ENCODE results near the gene FAM163B.

The FAM163B gene

DNA sequence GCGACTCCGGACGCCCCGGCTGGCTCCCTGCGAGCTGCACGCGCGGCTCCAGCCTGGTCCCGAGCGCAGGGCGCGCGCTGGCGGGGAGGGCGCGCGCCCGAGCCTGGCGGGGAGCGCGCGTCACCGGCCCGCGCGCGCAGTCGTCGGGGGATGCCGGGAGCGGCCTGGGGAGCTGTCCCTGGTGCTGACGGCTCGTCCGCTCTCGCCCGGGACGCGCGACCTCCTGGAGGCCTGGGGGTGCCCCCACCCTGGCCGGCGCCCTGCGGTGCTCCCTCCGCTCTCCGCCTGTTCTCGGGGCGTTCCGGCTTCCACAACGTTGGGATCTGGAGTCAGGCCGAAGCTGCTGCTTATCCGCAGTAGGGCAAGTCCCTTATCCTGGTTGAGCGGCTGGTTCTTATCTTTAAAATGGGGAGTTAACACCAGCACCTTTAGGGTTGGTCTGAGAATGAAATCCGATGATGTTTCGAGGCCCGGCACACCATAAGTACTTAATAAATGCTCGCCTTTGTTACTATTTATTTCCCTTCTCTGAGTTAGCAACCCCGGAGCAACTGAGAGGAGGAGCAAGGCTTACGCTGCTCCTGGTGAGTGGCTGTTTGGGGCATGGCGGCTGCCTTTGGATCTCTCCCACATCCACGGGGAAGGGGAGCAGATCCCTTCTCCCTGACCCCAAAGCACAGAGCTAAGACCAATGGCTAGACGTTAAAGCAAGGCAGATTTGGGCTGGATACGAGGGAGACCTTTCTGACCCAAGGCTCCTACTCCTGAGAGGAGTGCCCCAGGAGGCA lies at the start of gene FAM163B:
FAM163B (minus strand) TSS at position 79 of the 788 bp plus-strand sequence. CDS start 29,166 bp downstream, outside the sequence.
- peak; percentile 13 for DNase-seq

DNA sequence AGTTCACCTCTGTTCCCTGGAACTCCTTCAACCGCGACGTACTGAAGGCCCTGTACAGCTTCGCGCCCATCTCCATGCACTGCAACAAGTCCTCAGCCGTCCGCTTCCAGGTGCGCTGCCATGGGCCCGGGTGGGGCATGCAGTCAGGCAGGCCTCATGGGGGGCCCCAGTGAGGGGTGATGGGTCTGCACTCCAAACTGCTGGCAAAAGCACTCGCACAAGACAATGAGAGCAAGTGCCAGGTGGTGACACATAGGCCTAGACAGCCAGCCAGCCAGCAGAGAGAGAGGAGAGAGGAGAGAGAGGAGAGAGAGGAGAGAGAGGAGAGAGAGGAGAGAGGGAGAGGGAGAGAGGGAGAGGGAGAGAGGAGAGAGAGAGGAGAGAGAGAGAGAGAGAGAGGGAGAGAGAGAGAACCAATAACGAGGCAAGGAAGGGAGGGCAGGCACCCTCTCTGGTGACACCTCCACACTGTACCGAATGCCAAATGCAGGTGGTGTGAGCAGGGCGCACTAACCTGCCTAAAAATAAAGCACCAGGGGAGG lies 48.0 kb upstream of the FAM163B start:
- no peak for DNase-seq

DNA sequence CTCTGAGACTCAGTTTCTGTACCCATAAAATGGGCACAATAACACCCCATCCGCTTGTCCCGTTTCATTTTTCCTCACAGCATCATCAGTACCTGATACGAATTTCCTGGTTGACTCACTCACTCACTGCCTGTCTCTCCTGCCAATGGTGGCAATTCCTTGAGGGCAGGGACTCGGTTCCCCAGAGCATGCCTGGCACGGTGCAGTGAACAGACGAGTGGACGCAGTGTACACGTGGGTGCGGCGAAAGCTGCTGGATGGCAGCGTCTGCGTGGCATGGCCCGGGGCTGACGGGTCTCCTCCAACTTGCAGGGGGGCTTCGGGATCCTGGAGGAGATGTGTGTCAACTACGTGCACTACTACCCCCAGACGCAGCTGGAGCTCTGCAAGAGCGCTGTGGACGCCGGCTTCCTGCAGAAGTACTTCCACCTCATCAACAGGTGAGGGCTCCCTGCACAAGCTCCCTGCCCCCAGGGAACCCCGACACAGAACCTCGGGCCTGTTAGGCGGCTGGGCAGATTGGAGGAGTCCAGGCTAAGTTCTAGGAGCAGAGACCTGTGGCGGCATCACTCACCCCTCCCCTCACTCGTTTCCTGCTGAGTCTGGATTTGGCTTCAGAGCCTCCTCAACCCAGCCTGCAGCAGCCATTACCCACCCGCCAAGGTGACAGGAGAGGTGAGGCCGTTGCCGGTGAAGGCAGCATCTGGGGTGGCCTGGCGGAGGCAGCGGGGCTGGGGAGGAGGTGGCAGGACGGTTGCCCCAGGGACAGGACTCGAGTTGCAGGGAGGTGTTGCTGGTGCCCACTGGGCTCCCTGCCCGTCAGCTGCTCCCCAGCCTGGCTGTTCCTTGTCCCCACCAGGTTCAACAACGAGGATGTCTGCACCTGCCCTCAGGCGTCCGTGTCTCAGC lies 47.3 kb upstream of the FAM163B start:
- DNase-seq = peak; percentile 8

DNA sequence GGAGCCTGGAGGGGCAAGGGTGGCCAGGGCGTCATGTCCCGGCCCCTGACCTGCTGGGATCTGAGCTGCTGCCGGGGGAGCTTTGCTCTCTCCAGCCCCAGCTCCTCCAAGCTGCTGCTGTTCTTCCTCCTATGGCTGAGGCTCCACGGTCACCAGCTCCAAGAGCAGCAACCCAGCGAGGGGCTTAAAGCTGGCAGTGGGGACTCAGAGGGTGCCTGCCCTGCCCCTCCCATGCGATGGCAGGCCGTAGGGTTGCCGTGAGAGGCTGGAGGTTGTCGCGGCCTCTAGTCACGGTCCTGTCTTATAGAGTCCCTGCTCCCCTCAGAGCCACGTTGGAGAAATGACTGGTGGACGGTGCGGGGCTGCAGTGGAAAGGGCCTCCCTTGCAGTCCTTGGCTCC lies 46.5 kb upstream of the FAM163B start:
- DNase-seq = no peak

DNA sequence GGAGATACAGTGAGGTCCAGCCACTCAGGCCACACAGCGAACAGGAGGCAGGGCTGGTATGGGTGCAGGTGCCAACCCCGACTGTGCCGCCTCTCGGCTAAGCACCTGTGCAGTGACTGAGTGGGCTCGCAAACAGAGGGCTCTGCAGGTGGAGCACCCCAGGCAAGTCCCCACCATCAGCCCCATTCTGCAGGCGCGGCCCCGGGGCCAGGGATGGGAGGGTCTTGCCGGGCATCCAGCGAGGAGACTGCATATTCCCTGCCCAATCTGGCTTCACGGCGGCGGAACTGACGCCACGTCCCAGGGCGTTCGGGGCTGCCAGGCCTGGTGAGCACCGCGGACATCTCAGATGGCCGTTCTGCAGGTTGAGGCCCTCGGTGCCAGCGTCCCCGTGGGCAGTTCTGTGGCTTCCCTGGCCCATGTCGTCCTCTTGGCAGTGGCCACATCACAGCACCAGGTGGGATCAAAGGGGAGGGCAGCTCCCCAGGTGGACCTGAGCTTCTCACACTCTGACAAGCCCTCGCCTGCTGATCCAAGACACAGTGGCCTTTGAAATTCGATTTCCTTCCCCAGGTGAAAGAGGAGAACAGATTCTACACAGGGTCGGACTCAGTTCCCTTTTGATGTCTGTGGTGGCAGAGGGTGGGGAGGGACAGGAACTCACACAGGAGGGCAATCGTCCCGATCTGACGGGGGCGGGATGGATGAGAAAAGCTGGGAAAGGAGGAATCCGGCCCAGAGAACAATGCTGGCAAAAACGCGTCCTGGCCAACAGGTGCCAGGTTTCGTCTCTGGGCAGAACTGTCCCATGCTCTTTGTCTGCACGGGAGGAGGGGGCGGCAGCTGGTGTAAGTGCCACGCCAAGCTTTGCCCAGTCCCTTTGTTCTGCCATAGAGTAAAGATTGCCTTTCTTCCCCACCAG lies 45.8 kb upstream of the FAM163B start:
- no peak for DNase-seq

DNA sequence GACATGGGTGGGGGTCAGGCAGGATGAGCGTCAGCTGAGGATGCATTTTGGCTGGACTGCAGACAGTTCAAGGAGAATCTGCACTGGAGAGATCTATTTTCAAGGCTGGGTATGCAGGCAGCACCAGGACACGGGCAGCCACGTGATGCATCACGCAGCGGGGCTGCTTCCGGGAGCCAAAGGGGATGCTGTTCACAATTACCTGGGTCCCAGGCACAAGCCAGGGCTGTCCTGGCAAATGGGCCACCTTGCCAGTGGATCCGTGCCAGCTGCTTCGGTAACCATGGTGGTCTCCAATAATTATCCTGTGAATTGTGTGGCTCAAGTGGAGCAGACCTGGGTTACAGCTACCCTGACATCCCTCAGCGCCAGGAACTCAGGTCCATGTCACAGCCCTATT lies 44.4 kb upstream of the FAM163B start:
- DNase-seq = no peak

DNA sequence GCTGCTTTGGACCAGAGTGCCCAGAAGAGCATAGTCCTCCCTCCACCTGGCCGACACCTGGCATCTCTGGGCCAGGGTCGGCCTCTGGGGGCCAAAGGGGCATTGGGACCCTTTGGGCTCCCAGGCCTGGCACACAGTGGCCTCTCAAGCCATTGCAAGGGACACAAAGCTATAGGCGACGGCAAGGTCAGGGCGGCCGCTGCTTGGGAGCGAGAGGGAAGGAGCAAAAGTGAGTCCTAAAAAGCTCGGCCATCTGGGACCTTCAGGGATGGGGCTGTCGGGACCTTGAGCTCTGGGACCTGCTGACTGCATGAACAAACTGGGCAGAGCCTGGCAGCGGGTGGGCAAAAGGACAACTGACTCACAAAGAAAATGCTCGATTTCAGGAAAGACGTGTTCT lies 40.8 kb upstream of the FAM163B start:
- no peak for DNase-seq

DNA sequence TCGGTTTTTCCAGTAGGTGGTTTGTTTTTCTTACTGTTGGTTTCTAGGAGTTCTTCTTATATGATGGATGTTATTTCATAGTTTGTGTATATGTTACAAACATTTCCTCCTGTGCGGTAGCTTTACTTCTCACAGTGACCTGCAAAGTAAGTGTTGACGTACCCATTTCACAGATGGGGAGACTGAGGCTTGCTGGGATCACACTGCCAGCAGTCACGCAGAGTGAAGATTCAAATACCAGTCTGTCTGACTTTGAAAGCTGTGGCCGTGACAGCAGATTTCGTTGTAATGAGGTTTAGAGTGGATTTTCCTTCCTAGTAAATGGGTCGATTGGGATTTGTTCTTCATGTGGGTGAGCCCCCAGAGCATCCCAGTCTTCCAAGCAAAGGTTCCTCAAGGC lies 40.0 kb upstream of the FAM163B start:
- DNase-seq = no peak

DNA sequence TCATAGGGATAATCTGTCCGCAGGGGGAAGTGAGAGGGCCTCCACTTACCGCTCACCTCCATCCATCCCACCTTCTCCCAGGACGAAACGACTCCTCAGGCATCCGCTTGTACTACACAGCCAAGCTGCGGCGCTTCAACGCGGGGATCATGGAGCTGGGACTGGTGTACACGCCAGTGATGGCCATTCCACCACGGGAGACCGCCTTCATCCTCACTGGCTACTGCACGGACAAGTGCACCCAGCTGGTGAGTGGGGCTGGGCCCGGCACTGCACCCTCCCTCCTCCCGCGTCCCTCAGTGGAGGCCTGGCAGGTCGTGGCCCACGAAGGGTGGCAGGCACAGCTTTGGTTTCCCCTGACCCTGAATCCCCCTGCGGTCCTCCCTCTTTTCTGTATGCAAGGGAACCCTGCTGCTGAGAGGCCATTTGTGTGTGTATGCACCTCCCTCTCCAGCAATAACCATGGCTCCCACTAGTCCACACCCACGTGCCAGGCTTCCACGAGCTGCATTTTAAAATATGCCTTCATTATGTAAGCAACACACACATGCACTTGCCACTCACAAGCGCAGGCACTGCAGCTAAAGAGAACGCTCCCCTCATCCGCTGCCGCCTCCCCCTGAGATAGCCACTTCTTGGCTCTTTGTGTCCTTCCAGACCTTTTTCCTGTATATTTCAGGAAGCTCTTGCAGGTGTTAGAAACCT lies 38.7 kb upstream of the FAM163B start:
- DNase-seq = no peak

DNA sequence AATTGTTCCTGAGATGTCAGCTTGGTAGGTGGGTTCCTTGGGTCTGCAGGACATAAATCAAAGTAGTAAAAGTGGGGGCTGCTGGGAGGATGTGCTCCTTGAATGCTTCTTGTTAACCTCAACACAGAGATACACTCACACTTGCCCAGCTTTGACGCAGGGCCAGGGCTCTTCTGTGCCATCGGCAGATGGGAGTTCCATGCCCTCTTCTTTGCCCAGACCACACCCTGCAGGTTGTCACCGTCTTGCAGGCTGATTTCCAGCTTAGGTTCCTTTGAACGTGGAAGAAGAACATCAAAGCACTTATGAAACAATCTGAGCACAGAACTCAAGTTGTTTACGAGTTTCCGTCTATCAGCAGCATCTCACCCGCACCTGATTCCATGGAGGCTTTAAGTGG lies 38.0 kb upstream of the FAM163B start:
- DNase-seq = no peak

DNA sequence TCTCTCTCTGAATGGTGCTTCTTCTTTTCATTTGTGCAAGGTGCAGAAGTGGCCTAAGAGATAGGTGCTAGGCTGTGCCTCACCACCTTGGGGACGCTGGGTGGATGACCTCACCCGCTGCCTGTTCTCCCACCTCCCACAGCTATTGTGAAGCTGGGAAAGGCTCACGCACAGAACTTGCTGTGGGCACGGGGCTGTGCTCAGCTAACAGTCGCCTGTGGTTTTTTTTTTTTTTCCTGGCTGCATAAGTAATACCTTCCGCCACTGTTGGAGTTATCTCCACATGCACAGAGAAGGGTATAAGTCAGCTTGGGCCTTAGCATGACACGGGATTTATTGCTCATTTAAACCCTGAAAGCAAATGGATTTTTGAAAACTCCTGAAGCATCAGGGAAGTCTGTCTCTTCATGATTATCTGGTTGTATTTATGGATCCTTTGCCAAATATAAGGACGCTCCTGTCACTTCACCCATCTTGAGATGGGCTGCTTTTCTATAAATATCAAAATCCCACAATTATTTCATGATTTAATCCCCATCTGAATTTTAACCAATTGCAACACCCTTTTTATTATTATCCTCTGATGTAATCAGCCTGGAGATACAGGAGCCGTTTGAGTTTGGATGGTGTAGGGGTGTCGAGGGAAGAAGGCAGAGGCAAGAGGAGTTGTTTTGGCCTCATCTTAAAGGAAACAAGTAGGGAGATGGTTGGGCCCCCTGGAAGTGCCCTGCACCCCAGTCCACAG lies 36.0 kb upstream of the FAM163B start:
- DNase-seq = no peak

DNA sequence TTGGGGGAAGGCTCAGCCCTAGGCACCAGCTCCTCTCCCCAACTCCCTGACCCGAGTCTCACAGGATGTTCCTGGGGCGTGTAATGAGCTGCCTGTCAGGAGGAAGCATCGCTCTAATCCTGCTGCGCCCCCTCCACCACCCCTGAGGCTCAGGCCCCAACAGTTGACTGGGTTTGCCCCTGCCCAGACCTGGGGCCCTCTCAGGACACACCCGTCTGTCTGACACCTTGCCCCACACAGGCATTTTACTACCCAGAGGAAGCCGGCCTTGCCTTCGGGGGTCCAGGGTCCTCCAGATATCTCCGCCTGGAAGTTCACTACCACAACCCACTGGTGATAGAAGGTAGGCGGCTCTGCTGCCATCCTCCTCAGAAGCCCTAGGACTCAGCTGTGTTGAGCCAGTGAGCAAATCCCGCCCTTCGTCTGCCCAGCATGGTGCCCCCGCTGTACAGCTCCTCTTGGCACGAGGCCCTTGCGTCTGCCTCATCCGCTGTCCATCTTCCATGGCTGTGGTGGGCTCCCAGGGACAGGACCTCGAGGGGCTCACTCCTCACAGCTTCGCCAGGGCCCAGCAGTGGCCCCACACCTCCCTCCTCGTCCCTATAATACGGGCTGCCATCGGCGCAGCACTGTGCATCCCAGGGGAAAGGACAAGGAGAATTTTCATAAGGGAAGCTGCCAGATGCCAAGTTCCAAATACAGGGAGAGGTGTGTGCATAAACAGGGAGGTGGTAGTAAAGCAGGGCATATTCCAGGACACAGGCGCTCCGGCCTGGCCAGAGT lies 35.0 kb upstream of the FAM163B start:
- DNase-seq = no peak

DNA sequence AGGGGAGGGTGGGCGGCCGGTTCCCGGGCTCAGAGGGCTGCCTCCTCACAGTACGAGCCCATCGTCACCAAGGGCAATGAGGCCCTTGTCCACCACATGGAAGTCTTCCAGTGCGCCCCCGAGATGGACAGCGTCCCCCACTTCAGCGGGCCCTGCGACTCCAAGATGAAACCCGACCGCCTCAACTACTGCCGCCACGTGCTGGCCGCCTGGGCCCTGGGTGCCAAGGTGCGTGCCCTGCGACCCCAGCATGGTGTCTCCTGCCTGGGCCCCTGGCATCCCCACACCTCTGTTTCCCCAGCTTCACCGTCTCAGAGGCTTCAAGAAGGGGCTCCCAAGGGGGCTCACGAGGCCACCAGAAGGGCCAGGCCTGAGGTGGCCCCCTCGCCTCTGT lies 34.2 kb upstream of the FAM163B start:
- DNase-seq = no peak

DNA sequence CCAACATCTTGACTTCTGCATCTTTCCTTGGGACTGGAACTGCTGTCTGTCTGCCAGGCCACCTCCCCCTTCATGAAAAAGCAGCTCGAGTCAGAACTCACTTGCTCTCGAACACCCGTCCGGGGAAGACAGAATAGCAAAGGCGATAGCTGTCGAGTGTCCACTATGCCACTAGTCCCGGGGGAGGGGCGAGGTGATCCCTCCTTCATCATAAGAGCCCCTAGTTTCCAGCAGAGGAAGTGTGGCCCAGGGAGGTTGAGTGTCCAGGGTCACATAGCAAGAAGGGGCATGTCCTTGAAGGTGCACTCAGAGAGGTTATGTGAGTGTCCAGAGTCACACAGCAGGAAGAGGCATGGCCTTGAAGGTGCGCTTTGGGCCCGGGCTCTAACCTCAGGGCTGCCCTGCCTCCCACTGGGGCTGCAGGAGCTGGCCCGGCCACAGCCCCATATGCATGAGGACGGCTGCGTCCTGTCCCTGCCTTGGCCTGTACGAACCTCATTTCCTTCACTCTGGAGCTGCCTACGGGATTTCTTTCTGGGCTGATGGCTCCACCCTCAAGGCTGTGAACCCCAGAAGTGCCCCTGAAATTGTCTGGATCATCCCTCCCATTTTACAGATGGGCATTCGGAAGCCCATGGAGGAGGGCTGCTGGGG lies 33.6 kb upstream of the FAM163B start:
- DNase-seq = no peak

DNA sequence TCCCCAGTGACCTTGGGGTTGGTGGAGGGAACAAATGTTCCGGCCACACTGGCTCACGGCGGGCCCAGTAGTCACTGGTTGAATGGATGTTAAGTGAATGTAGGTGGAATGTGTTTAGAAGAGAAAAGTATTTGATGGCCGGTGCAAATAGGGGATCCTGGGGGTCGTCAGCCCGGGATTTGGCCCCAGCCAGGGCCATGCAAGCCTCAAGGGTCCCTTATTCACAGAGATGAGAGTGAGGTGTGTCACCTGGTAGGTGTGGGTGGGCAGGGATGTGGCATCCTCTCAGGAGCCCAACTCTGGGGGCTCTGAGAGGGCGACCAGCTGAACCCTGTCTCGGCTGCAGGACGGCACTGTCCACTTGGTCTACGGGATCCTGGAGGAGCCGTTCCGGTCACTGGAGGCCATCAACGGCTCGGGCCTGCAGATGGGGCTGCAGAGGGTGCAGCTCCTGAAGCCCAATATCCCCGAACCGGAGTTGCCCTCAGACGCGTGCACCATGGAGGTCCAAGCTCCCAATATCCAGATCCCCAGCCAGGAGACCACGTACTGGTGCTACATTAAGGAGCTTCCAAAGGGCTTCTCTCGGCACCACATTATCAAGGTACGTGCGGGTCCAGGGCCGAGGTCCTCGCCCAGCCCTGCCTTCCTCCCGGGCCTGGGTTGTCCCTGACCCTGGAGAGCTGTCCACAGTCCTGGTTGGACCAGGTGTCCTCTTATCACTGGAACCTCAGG lies 32.8 kb upstream of the FAM163B start:
- DNase-seq = no peak

DNA sequence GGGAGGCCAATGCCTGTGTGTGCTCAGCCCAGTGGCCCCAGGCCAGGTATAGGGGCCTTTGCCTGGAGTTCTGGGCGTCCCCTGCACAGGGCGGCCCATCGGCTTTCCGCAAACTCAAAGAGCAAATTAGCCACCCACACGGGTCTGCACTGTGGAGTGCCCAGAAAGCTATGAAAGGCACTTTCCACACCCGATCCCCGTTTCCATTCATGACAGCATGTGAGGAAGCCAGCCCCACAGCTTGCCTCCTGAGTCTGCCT lies 32.1 kb upstream of the FAM163B start:
- no peak for DNase-seq

DNA sequence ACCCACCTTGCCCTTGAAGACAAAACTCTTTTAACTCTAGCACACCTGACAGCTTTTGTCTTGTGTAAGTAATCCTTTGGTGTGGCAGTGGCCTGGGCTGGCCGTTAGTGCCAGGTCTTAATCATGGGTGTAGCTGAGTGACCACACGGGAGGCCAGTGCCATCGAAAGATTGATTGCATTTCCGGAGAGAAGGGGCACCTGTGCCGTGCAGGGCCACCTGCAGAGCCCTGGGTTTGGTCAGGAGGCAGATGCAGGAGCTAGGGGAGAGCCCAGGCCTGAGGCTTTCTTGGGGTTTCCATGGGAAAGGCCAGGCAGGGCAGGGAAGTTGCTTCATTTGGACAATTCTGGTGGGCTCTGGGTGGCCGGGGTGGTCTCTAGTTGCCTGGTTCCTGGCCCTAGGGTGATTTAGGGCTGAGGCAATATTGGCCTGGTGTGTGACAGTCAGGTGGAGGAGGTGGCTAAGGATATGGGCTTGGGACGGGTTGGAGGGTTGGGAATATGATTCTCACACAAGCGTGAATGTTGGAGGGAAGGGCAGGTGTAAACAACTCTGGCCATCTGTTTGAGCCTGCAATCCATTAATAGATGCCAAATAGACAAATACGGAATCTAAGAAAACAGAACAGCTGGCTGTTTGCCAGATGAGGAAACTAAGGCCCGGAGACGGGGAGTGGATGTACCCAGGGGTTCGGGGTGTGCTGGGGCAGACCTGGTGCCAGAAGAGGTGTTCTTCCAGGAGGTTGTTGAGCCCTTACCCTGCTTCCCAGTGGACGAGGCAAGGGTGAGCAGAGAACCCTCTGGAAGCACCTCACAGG lies 31.6 kb upstream of the FAM163B start:
- no peak for DNase-seq

DNA sequence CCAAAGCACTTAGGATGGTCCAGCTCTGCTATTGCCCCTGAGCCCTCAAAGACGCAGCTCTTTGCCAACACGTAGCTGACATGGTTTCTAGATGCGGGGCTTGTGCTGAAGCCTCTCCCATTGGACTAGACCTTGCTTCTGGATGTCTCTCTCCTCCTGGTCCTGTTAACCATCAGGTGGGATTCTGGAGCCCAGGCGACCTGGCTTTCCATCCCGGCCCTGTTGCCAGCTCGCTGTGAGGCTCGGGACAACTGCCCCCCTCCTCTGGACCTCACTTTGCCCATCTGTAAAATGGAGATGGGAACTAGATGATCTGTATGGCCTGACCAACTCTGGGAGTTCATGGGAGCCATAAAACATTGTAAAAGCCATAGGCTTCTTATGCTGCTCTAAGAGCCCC lies 31.0 kb upstream of the FAM163B start:
- DNase-seq = no peak

DNA sequence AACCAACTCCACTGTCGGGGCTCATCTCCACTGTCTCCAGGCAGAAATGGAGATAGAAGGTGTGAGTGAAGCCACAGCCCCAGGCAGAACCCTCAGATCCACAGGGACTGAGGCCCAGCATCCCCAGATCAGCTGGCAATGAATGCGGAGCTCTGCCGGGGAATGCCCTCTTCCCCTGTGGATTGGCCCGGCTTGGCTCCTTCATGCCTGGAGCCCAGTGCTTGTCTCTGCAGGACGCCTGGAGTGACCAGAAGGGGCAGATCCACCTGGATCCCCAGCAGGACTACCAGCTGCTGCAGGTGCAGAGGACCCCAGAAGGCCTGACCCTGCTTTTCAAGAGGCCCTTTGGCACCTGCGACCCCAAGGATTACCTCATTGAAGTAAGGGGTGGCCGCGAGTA lies 30.4 kb upstream of the FAM163B start:
- DNase-seq = no peak

All from activated naive CD4-positive, alpha-beta T cell treated with Interleukin-2 at 50 U/mL for 16 hours (primary cell).